NCI-H1436 treated with DMSO at 0.1 percent for 48 hours (cell line): Measurements from ENCODE around the gene ADM2.
A peak's percentile ranks its signal among the peaks of the same experiment; 100 is the strongest.
"Not testable (repeated sequence)": the region's sequence is repeated elsewhere in the genome, so short reads cannot be mapped to it uniquely, and the experiment has no call there.

Experiments
- DNase-seq: peaks from one replicate; lab custom pipeline; 2025; lab: John Stamatoyannopoulos, UW

The ADM2 gene

GRCh38 chr22:50525858-50526107 is 44.4 kb downstream of the ADM2 start:
- DNase-seq: no peak

- DNase-seq: no peak
Measured at GRCh38 chr22:50526108-50526833, 44.9 kb downstream of the ADM2 start.

GRCh38 chr22:50526834-50527801 is 45.8 kb downstream of the ADM2 start:
- DNase-seq: no peak

- DNase-seq: no peak
Measured at GRCh38 chr22:50527921-50528681, 46.8 kb downstream of the ADM2 start.

GRCh38 chr22:50528682-50529415 is 47.5 kb downstream of the ADM2 start:
- no peak for DNase-seq

GRCh38 chr22:50529416-50529896 is 48.1 kb downstream of the ADM2 start:
- no peak for DNase-seq

- no peak for DNase-seq
Measured at GRCh38 chr22:50529897-50530579, 48.7 kb downstream of the ADM2 start, which contains the start of gene TYMP. TYMP (minus strand) TSS chr22:50530012; CDS start chr22:50529709, 303 bp downstream.

- no peak for DNase-seq
Measured at GRCh38 chr22:50530580-50530876, 49.2 kb downstream of the ADM2 start.

- DNase-seq: peak; percentile 17
Measured at GRCh38 chr22:50530877-50531545, 49.7 kb downstream of the ADM2 start.

GRCh38 chr22:50531546-50531961 is 50.2 kb downstream of the ADM2 start:
- no peak for DNase-seq

- DNase-seq: no peak
Measured at GRCh38 chr22:50531962-50532674, 50.8 kb downstream of the ADM2 start.

GRCh38 chr22:50532824-50533796 is 51.8 kb downstream of the ADM2 start:
- DNase-seq: no peak

GRCh38 chr22:50533856-50534711 is 52.7 kb downstream of the ADM2 start:
- DNase-seq: not testable (repeated sequence)

- no peak for DNase-seq
Measured at GRCh38 chr22:50535113-50535512, 53.8 kb downstream of the ADM2 start.
